HL-60 (cell line): ENCODE results near the gene ADAMTS17.

ENCODE experiments used
- DNase-seq, 2 experiments: peaks; one replicate each; pipeline ENCODE4 v3.0.0-alpha.2; 2010 to 2020; ENCODE audit warnings: low read depth in 1 of 2, low spot score in 1 of 2
- H3K27ac ChIP-seq: fragments of 250-450 bp; sonication (Bioruptor Pico); replicated peaks from 2 replicates; pipeline ENCODE4 v1.5.1; 2020; ENCODE audit warnings: mild to moderate bottlenecking, moderate library complexity
- H3K27me3 ChIP-seq: fragments of 250-450 bp; sonication (Bioruptor Pico); 2 replicates; pipeline ENCODE4 v1.5.1; 2021; ENCODE audit warnings: mild to moderate bottlenecking, moderate library complexity; ENCODE audit not compliant: insufficient read depth, poor library complexity, severe bottlenecking
- H3K4me3 ChIP-seq: replicated peaks from 2 replicates; pipeline ENCODE4 v1.5.1; 2011; ENCODE audit warnings: mild to moderate bottlenecking, control low read depth, low read length; ENCODE audit not compliant: insufficient read depth
- GABPA ChIP-seq: IDR thresholded peaks from 2 replicates; pipeline ENCODE4 v1.6.1; 2012; ENCODE audit warnings: low read depth
- POLR2AphosphoS5 ChIP-seq: IDR thresholded peaks from 2 replicates; pipeline ENCODE4 v1.6.1; 2012; ENCODE audit warnings: low read depth
- SPI1 ChIP-seq: IDR thresholded peaks from 2 replicates; pipeline ENCODE4 v1.6.1; 2012; ENCODE audit warnings: low read depth, mild to moderate bottlenecking, borderline replicate concordance
- TF ChIP-seq, protein P1 (sequence below): IDR thresholded peaks from one replicate; pipeline ENCODE4 v1.5.1; 2011; ENCODE audit warnings: low read length, control low read depth, inconsistent platforms; ENCODE audit not compliant: insufficient read depth
- TF ChIP-seq, protein P2 (sequence below): IDR thresholded peaks from 2 replicates; pipeline ENCODE4 v1.6.1; 2012; ENCODE audit warnings: low read depth; ENCODE audit not compliant: insufficient replicate concordance

The ADAMTS17 gene

DNA sequence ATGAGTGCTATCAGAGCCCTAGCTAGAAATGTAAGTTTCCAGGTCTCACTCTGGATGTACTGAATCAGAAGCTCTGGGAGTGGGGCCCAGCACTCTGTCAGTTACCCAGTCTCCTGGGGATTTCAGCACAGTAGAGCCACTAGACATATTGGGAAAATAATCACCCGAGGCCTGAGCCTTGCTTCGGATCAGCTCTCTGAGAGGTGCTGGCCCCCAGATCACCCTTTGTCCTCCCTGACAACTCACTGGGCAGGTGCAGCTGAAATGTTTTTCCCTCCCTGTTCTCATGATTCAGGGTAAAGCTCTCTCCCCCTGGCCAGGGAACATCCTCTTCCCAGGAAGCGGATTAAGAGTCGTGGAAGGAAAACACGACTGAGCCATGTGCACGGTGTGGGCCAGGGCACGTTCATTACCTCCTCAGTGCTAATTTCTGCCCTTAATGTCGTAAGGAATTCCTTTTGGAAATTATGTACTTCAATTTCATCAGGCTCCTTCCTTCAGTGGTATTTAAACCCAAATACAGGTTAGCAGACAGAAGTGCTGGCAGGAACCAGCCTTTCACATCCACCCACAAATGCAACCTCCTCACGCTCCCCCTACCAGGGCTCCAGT, 311.8 kb downstream of the ADAMTS17 start:
- H3K4me3 ChIP-seq = no peak overlapping the region
- TF ChIP-seq, protein P1, sequence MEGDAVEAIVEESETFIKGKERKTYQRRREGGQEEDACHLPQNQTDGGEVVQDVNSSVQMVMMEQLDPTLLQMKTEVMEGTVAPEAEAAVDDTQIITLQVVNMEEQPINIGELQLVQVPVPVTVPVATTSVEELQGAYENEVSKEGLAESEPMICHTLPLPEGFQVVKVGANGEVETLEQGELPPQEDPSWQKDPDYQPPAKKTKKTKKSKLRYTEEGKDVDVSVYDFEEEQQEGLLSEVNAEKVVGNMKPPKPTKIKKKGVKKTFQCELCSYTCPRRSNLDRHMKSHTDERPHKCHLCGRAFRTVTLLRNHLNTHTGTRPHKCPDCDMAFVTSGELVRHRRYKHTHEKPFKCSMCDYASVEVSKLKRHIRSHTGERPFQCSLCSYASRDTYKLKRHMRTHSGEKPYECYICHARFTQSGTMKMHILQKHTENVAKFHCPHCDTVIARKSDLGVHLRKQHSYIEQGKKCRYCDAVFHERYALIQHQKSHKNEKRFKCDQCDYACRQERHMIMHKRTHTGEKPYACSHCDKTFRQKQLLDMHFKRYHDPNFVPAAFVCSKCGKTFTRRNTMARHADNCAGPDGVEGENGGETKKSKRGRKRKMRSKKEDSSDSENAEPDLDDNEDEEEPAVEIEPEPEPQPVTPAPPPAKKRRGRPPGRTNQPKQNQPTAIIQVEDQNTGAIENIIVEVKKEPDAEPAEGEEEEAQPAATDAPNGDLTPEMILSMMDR = no peak
- TF ChIP-seq, protein P2, sequence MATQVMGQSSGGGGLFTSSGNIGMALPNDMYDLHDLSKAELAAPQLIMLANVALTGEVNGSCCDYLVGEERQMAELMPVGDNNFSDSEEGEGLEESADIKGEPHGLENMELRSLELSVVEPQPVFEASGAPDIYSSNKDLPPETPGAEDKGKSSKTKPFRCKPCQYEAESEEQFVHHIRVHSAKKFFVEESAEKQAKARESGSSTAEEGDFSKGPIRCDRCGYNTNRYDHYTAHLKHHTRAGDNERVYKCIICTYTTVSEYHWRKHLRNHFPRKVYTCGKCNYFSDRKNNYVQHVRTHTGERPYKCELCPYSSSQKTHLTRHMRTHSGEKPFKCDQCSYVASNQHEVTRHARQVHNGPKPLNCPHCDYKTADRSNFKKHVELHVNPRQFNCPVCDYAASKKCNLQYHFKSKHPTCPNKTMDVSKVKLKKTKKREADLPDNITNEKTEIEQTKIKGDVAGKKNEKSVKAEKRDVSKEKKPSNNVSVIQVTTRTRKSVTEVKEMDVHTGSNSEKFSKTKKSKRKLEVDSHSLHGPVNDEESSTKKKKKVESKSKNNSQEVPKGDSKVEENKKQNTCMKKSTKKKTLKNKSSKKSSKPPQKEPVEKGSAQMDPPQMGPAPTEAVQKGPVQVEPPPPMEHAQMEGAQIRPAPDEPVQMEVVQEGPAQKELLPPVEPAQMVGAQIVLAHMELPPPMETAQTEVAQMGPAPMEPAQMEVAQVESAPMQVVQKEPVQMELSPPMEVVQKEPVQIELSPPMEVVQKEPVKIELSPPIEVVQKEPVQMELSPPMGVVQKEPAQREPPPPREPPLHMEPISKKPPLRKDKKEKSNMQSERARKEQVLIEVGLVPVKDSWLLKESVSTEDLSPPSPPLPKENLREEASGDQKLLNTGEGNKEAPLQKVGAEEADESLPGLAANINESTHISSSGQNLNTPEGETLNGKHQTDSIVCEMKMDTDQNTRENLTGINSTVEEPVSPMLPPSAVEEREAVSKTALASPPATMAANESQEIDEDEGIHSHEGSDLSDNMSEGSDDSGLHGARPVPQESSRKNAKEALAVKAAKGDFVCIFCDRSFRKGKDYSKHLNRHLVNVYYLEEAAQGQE = no peak
- TF ChIP-seq SPI1 = no peak
- TF ChIP-seq POLR2AphosphoS5 = no peak
- no peak for TF ChIP-seq GABPA
- no peak overlapping the region for H3K27ac ChIP-seq
- DNase-seq = no peak
- H3K27me3 ChIP-seq = no peaks in the 10 kb centered on the region

DNA sequence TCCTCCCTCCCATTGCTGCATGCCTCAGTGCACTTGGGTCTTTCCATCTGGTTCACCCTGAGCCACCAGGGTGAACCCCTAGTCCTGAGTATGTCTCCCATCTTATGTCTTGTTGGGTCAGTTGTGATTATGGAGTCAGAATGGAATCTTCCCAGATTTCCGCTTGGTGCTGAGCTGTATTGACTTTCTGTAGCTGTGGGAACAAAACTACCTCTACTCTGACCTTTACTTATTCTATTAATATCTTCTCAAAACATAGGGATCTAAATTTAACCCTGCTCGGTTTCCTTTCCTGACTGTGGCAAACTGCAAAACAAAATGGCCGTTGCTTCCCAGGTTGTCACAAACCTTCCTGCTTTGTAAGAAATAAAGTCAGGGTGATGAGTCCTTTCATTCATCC, 312.7 kb downstream of the ADAMTS17 start:
- no peak for DNase-seq
- TF ChIP-seq, protein P1 = no peak
- TF ChIP-seq, protein P2 = no peak
- no peak for TF ChIP-seq GABPA
- TF ChIP-seq POLR2AphosphoS5 = no peak
- no peak for TF ChIP-seq SPI1
- H3K27me3 ChIP-seq = no peaks in the 10 kb centered on the region

DNA sequence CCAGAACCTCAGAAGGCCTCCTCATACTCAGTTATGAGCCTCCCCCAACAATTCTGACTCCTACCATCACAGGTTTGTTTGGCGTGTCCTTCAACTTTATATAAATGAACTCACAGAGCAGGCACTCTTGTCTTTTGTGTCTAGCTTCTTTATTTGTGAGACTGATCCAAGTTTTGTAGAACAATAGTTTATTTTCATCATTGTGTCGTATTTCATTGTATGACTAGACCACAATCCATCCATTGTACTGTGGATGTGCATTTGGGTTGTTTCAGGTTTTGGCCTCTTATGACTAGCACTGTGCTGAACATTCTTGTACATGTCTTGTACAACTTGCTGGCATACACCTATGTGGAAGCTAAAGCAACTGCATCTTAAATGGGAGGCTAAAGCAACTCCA, 315.7 kb downstream of the ADAMTS17 start:
- H3K4me3 ChIP-seq = no peak overlapping the region
- no peak for TF ChIP-seq POLR2AphosphoS5
- TF ChIP-seq, protein P1 = no peak
- TF ChIP-seq, protein P2 = no peak
- TF ChIP-seq GABPA = no peak
- TF ChIP-seq SPI1 = no peak
- no peak overlapping the region for H3K27ac ChIP-seq
- DNase-seq = no peak
- no peaks in the 10 kb centered on the region for H3K27me3 ChIP-seq

More for the DNA sequence above, 312.7 kb downstream of the ADAMTS17 start:
- H3K4me3 ChIP-seq = no peak overlapping the region
- H3K27ac ChIP-seq = no peak overlapping the region
